NCI-H774 (cell line): Measurements from ENCODE around the gene SH3TC1.

Experiments used
- DNase-seq: peaks from one replicate; lab custom pipeline; 2025; lab: John Stamatoyannopoulos, UW

Gene SH3TC1

DNA sequence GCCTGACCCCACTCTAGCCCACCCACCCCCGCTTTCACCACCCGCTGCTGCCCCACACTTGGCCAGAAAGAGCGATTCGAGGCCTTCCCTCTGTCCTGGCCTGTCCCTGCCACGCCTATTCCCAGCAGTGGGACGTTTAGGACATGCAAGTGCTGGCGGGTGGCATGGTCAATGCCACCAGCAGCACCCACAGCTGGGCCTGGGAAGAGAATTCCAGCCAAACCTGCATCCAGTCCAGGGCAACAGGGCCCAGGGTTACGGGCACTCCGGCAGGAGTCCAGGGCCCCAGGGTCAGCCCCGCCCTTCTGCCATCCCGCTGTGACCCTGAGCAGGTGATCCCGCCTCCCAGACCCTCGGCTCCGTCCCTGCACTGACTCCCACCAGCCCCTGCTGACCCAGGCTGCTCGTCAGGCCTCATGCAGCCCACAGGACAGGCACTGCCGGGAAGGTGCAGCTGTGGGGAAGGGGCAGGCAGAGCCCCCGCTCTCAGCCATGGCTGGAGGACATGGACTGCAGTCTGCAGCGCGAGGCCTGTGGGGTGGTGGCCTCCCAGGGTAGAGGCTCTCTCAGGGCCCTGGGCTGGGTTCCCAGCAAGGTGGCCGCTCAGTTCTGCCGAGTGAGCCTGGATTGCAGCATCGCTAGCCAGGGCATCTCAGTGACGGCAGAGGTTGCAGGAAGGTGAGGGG is 63.7 kb downstream of the SH3TC1 start:
- no peak for DNase-seq

DNA sequence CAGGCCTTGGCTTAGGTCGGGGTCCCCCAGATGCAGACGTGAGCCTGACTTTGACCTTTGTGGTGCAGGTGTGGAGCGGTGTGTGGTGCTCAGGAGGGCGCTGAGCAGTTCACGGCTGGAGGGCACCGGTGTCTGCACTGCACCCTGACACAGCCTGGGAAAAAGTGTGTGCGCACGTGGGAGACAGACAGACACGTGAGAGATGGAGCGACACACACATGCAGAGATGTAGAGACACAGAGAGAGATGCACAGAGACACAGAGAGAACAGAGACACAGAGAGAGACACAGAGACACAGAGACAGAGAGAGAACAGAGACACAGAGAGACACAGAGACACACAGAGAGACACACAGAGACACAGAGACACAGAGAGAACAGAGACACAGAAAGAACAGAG is 64.3 kb downstream of the SH3TC1 start:
- no peak for DNase-seq

DNA sequence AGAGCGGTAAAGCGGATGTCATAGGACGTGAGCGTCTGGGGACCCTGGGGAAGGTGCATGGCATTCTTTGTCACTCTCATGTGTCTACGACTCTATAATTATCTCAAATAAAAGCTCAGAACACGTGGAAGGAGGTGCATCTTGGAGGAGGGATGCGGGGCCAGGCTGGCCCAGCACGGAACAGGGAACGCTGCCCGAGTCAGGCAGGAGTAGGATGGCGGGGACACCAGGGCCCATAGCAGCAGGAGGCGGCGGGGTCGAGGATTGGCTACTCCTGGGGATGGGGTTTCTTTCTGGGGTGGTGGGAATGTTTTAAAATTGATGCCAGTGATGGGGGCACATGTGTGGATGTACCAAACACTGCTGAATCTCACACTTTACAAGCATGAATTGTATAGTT is 65.0 kb downstream of the SH3TC1 start:
- no peak for DNase-seq

DNA sequence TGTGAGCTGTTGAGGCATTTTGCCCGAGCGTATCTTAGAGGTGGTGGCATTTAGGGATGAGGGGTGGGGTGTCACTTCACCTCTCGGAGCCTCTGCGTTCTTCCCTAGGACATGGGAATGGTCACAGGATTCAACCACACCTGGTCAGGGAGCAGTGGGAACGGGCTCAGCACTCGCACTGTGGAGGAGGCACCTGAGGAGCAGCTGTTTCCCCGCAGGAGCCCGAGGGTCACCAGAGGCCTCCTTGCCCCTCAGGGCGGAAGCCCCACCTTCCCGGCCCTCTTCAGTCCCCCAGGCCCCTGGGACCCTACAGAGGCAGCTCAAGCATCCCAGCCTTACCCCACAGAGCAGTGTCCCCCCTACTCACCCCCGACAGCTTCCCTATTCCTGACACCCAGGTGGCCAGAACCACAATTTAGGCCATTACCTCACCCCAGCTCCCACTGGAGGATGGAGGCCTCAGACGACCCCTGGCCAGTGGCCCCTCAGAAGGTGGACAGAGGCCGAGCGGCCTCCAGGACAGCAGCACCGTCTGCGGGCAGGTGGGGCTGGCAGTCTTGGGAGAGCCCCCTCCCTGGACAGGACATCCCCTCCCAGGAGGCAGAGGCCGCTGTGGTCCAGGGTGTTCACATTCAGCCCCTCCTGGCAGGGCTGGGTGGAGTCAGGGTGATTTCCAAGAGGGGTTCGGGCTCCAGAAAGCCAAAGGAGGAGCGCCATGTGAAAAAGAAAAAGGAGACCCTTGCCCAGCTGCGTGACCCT is 66.3 kb downstream of the SH3TC1 start:
- DNase-seq = no peak

DNA sequence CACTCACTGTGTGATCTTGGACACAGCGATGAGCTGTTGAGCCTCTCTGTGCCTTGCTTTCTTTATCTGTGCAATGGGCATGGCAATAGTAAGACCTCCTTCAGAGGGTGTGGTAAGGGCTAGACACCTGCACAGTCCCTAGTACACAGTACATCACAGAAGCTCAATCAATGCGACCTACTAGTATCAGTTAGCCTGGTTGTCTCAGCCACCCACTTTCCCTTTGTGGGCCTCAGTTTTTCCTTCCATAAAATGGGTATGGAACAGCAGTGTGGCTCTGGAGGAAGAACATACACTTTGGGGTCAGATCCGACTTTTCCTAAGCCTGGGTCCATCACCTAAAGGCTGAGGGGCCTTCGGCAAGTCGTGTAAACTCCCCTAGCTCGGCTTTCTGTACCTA is 67.0 kb downstream of the SH3TC1 start:
- DNase-seq = no peak

DNA sequence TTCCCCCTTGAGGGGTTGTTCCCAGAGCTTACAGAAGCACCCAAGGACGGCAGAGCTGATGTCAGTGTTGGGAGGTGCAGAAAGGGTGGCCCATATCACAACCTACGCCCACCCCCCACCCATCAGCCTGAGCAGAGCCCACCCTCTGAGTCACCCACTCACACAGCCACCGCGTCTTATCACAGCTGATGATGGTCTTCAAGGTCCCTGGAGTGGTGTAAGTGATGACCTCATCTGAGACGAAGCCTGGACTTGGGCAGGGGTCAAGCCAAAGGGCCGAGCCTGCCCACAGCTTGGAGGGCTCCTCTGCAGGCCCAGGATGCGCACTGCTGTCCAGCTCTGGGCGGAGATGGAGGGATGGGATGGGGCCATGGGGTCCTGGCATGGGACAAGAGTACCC is 67.4 kb downstream of the SH3TC1 start:
- no peak for DNase-seq

DNA sequence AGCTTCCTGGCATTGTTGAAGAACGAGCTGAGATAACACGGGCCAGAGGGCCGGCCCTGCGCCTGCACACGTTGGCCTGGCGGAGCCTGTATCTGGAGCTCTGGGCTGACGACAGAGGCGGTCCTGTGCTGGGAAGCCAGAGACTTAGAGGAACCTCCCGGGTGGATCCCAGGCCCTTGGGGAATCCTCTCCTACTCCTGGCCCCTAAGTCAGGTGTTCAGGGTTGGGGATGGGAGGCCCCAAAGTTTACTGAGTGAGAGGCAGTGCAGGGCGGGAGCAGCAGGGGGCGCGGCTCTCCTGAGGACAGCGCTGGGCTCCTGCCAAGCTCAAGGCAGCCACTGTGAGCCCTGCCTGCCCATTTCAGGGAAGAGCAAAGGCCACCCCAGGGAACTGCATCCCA is 68.0 kb downstream of the SH3TC1 start:
- peak; percentile 1 for DNase-seq

DNA sequence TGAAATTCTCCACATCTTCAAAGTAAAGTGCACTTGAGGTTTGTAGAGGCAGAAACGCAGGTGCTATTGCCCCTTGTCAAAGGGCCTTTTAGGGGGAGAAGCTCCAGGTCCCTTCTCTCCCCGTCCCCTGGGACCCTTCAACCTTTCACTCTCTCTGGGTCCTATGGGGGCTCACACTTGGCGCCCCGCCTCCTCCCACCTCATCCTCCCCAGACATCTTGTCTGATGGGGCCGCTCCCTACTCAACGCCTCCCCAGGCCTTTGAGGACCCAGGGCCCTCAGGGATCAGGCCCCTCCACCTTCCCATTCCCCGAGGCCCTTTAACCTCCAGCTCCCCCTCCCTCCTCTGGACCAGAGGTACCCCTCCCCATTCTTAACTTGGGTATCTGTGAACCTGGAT is 69.1 kb downstream of the SH3TC1 start:
- no peak for DNase-seq

DNA sequence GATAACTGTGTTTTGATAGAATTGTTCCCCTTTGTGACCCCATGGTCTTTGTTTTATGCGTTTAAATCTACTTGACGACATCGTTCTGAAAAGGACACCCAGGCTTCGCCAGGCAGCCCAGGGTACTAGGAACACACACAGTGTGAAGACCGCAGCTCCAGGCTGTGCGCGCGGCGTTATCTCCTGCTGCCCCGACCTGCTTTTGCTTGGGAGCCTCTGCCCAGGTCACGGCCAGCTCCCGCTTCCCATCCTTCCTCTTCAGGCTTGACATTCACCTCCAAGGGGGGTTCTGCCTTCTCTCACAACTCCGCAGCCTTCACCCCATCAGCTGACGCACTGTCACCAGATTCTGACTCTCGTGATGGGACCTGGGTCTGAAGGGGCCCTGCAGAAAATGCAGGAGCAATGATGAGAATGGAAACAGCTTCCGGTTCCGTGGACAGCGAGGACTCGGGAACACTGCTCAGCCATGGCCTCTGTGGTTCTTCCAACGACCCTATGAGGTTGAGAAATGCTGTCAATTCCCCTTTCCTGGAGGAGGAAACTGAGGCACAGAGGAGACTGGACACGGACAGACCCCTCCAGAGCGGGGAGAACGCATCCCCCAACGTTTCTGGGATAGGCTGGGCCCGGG is 69.9 kb downstream of the SH3TC1 start:
- no peak for DNase-seq

DNA sequence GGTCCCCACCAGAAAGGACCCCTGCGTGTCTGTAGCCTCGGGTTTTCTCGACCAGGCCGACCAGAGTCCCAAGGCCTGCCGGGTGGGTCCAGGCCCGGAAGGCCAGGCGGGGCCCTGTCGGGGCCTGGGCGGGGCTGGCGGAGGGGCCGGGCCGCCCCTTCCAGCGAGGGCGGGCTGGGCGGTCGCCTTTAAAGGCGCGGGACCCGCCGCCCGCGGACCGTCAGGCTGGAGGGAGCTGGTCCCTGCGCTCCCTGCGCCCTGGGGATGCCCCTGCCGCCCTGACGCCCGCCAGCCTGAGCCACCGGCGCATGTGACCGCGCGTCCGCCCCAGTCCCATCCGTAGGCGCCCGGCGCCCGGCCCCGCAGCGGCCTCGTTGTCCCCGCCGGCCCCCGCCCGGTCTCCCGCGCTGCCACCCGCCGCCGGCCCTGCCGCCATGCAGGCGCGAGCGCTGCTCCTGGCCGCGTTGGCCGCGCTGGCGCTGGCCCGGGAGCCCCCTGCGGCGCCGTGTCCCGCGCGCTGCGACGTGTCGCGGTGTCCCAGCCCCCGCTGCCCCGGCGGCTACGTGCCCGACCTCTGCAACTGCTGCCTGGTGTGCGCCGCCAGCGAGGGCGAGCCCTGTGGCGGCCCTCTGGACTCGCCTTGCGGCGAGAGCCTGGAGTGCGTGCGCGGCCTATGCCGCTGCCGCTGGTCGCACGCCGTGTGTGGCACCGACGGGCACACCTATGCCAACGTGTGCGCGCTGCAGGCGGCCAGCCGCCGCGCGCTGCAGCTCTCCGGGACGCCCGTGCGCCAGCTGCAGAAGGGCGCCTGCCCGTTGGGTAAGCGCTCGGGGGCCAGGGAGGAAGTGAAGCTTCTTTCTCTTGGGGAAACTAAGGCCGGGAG is 70.7 kb downstream of the SH3TC1 start, which contains the start of gene HTRA3:
Gene HTRA3 (plus strand): TSS at position 220 of the 883 bp plus-strand sequence. CDS start 215 bp downstream, at position 435.
- no peak for DNase-seq

DNA sequence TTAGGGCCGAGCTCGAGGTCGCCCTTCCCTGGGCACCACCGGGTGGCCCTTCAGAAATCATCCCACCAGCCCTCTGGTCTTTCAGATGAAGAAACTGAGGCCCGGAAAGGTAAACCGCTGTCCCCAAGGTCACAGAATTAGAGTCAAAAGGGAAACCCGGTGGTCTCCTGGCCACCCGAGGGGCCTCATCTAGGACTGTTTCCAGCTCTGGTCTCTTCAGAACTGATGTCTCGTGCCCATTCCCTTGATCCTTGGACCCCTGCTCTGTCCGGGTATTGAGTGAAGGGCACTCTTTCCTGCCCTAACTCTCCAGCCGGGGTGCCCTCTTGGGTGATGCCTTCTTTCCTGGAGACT is 71.3 kb downstream of the SH3TC1 start:
- DNase-seq = no peak

DNA sequence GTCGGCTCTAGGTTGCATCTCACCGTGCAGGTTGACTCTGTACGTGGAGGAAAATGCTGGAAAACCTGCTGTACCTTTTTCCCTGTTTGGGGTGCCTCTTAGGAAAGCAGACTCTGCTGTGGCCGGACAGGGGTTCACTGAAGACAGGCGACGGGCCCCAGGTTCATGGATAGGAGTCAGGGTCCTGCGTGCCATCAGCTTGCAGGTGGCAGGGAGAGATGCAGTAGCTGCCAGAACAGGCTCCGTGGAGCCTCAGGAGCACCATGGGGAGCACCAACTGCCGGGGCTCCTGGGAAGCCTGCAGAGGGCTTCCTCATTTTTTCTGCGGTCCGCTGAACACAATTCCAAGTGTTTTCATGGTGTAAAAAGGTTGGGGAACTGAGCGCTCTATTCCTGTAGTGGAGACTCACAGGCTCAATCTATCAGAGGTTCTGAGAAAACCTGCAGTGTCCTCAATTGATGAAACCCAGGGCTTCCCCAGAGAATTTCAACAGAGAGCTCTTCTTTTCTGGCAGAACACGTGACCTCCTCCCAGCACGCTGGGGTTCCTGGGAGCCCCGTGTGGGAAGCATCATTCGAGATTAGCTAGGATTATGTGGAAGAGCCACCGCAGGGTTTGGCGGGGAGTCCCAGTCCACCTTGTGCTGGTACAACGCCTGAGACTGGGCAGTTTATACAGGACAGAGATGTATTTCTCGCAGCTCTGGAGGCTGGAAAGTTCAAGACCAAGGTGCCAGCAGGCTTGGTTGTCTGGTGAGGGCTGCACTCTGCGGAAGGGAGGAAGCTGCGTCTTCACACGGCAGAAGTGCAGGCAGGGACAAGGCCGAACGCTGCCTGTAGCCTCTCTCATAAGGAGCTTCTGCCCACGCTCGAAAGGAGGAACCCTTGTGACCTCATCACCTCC is 72.1 kb downstream of the SH3TC1 start:
- no peak for DNase-seq

DNA sequence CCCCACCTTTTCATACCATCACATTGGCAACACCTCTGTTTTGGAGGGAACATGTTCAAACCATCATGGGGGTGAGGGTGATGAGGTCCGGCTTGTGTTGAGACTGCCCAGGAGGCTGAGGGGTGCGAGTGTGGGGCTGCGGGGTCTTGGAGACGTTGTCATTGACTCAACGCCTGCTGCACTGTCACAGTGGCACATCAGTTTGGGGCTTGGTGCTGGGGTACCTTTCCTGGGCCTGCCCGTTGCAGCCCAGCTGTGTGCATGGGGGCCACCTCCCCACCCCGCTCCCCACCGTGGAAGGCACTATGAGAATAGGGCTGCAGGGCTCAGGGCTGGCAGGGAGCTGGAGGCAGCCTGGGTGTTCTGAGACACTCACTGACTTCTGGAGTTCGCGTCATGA is 72.7 kb downstream of the SH3TC1 start:
- DNase-seq = no peak

DNA sequence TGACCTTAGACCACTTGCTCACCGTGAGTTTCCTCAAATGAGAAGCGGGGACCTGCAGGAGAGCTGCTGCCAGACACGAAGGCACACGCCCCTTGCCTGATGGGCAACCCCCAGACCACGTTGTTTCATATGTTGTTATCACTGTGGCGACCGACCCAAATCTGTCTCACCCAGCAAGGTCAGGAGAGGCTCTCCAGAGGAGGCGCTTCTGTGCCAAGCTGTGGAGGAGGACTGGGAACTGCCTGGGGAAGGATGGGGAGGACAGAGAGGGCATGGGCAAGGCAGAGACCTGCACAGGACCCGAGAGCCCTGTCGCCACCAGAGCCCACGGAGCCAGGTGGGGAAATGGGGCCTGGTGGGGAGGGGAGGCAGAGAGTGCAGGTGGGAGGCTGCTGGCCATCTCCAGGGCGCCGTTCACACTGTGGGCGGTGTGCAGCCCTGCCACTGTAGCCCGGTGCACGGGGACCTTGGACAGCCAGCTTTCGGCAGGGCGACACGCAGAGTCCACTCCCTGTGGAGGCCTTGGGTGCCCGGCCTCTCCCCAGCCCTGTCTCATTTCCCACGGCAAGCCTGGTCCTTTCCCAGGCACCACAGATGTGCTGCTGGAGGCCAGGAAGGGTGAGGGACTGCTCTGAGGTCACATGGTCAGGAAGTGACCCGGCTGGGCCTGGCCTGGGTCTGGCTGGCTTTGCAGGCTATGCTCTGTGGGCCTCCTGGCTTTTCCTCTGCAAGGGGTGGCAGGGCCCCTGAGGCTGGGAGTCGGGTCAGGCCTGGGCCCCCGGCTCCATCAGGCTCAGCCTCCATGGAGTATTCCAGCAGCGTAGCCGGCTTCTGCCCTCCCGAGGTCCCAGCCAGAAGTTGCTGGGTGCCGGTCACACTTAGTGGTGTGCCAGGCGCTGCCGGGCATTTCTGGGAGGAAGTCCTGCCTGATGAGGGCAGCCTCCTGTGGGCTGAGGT is 73.7 kb downstream of the SH3TC1 start:
- no peak for DNase-seq

DNA sequence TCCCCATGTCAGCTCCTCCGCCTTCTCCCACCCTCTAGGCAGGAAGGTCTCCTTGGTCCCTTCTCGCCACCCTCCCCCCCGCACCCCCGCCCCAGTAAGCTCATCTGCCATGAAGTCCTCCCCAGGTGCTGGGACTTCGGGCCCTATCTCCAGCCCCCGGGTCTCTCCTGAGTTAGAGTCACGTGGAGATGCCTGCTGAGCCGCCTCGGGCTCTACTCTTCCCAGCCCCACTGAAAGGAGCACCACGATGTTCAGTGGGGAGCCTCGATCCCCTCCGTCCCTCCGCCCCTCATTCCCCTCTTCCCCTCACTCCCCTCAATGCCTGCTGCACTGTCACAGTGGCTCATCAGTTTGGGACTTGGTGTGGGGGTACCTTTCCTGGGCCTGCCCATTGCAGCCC is 74.4 kb downstream of the SH3TC1 start:
- no peak for DNase-seq

DNA sequence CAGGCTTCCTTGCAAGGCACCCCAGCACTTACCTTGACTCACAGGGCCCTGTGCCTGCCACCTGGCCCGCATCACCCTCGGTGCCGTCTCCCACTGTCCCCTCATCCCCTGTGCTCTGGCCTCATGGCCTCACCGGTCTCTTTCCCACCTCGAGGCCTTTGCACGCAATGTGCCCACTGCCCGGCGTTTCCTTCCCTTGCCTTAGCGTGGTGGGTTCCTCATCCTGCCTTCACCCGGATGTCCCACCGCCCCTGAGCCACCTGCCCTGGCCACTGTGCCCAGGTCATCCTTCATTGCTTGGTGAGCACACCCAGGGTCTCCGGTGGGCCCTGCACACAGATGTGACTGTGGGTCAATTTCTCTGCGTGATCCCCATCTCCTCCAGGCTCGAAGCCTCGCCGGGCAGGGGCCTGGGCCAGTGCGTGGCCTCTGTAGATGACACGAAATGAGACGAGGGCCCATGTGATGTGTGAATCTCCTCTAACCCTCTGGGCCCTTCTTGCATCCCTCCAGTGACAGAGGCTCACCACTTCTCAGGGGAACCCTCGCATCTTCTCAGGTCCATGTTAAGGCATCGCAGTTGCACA is 75.1 kb downstream of the SH3TC1 start:
- no peak for DNase-seq

DNA sequence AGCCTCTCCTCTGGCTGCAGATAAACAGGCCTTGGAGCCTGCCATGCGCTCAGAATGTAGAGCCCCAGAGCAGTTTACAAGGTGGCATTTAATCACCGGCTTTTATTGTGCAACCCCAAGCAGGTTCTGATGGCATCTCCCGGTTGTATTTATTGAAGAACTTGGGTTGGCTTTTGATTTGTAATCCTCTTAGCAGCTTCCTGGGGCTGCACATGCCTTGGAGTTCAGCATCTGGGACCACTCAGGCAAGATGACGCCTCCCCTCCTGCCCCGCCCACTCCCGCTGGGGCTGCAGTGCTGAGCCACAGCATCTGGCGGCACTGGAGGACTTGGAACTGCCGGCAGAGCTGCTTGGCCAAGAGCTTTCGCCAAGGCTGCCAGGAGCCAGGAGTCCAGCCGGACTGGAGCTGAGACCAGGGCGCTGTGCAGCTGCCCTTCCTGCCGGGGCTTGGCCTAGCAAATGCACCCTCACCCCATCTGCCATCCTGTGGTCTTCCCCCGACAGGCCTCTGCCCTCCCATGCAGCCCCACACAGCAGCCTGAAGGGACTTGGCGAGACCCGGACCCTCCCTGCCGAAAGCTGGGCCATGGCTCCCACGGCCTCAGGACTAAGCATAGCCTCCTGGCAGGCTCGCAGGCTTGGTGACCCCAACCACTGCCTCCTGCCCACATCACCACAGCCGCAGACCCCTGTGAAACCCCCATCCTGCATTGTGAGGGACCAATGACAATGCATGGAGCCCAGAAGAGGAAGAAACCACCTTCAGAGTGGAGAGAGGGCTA is 75.9 kb downstream of the SH3TC1 start:
- no peak for DNase-seq

DNA sequence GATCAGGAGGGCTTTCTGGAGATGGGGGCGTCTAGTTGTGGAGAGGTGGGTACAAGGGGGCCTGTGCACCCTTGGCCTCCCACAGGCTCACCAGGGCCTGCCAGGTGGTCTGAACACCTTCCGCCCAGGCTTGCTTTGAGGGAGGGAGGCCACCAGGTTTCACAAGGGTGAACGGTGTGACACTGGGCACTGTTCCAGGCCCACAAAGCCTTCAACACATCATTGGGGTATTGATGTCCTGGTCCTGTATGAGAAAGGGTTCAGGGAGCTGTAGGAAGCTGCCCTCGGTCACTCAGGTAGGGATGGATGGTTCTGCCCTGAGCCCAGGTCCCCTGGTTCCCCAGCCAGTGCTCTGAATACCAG is 76.4 kb downstream of the SH3TC1 start:
- no peak for DNase-seq
